HepG2 (cell line): Measurements from ENCODE around the gene POGLUT3. TPM values are rescaled to one million over a fixed set of nuclear protein-coding genes. Genes with fewer than 3 reads are reported as not detected.
A peak's percentile ranks its signal among the peaks of the same experiment; 100 is the strongest.

Experiments used
- ARNT2 ChIP-seq: sonication (generic); formaldehyde crosslinking; IDR thresholded peaks from 2 replicates; pipeline ENCODE4 v1.8.0; 2022; ENCODE audit warnings: mild to moderate bottlenecking, low read depth, missing genetic modification reagents, moderate library complexity
- ATAD3A ChIP-seq: sonication (generic); formaldehyde crosslinking; IDR thresholded peaks from 2 replicates; pipeline ENCODE4 v1.4.0; 2020; ENCODE audit warnings: missing genetic modification reagents
- ATM ChIP-seq: fragments of 450-650 bp; IDR thresholded peaks from 2 replicates; pipeline ENCODE4 v1.7.1; 2017; ENCODE audit warnings: mild to moderate bottlenecking, borderline replicate concordance
- DBP ChIP-seq: sonication (generic); formaldehyde crosslinking; IDR thresholded peaks from 2 replicates; pipeline ENCODE4 v1.4.0; 2020; ENCODE audit warnings: missing genetic modification reagents; ENCODE audit errors: not compliant biosample characterization
- DDIT3 ChIP-seq: sonication (generic); formaldehyde crosslinking; IDR thresholded peaks from 2 replicates; pipeline ENCODE4 v1.4.0; 2020; ENCODE audit warnings: mild to moderate bottlenecking, missing genetic modification reagents
- DMTF1 ChIP-seq: sonication (generic); formaldehyde crosslinking; IDR thresholded peaks from 2 replicates; pipeline ENCODE4 v1.4.0; 2020; ENCODE audit warnings: mild to moderate bottlenecking, missing genetic modification reagents
- ETV6 ChIP-seq: sonication (generic); formaldehyde crosslinking; conservative IDR thresholded peaks from 2 replicates; pipeline ENCODE4 v1.4.0; 2020; ENCODE audit warnings: missing genetic modification reagents
- FOXM1 ChIP-seq: sonication (generic); formaldehyde crosslinking; IDR thresholded peaks from 2 replicates; pipeline ENCODE4 v1.5.0; 2020; ENCODE audit warnings: missing genetic modification reagents
- PATZ1 ChIP-seq: sonication (generic); formaldehyde crosslinking; IDR thresholded peaks from 2 replicates; pipeline ENCODE4 v1.4.0; 2020; ENCODE audit warnings: missing genetic modification reagents
- RAD51 ChIP-seq: fragments of 450-650 bp; IDR thresholded peaks from 2 replicates; pipeline ENCODE4 v1.6.1; 2016; ENCODE audit warnings: borderline replicate concordance
- RBM22 ChIP-seq: fragments of 200-400 bp; formaldehyde crosslinking; optimal IDR thresholded peaks from 2 replicates; pipeline ENCODE3; 2017; ENCODE audit warnings: mild to moderate bottlenecking, low read length, moderate library complexity
- REL ChIP-seq: sonication (generic); formaldehyde crosslinking; conservative IDR thresholded peaks from 2 replicates; pipeline ENCODE4 v1.8.0; 2022; ENCODE audit warnings: mild to moderate bottlenecking, missing genetic modification reagents, moderate library complexity
- SOX5 ChIP-seq: IDR thresholded peaks from 2 replicates; pipeline ENCODE4 v1.6.1; 2016; ENCODE audit warnings: borderline replicate concordance
- TIGD3 ChIP-seq: sonication (generic); formaldehyde crosslinking; IDR thresholded peaks from 2 replicates; pipeline ENCODE4 v1.5.1; 2020; ENCODE audit warnings: mild to moderate bottlenecking, missing genetic modification reagents, borderline replicate concordance
- YEATS4 ChIP-seq: sonication (generic); formaldehyde crosslinking; IDR thresholded peaks from 2 replicates; pipeline ENCODE4 v1.4.0; 2020; ENCODE audit warnings: missing genetic modification reagents, borderline replicate concordance
- ZBTB7A ChIP-seq: sonication (generic); formaldehyde crosslinking; IDR thresholded peaks from 2 replicates; pipeline ENCODE4 v1.8.0; 2022; ENCODE audit warnings: mild to moderate bottlenecking, missing genetic modification reagents
- ZFP41 ChIP-seq: sonication (generic); formaldehyde crosslinking; IDR thresholded peaks from 2 replicates; pipeline ENCODE4 v1.4.0; 2020; ENCODE audit warnings: mild to moderate bottlenecking, missing genetic modification reagents, borderline replicate concordance
- ZNF281 ChIP-seq: sonication (generic); formaldehyde crosslinking; IDR thresholded peaks from 2 replicates; pipeline ENCODE4 v1.4.0; 2020; ENCODE audit warnings: missing genetic modification reagents, borderline replicate concordance
- ZNF326 ChIP-seq: sonication (generic); formaldehyde crosslinking; IDR thresholded peaks from 2 replicates; pipeline ENCODE4 v1.4.0; 2020; ENCODE audit warnings: missing genetic modification reagents, borderline replicate concordance
- polyA plus RNA-seq, 8 experiments: library from polyadenylated mRNA; depleted of rRNA in 3 of 8; stranded (reverse) in 7 of 8; unstranded in 1 of 8; fragments of >200 nt; fragmentation: Illumina TruSeq in 4 of 8; extraction: Trizol in 4 of 8; gene quantifications; 2 replicates each; pipeline versions ENCODE4 v1.2.1 to v1.2.3, GENCODE V29; 2011 to 2016; ENCODE audit warnings: low read depth in 4 of 8, missing spikeins in 1 of 8, mixed read lengths in 1 of 8; ENCODE audit not compliant: insufficient read depth in 1 of 8
- total RNA-seq, 5 experiments: library from RNA; depleted of rRNA; stranded (reverse); fragments of >200 nt; fragmentation: Illumina TruSeq; extraction: Trizol; gene quantifications; 2 replicates each; pipeline ENCODE4 v1.2.3, GENCODE V29; 2016; ENCODE audit warnings: low read depth in 1 of 5

POGLUT3 gene
- total and polyA plus RNA-seq, 2 of the 13 experiments (the other 11 are each of a cell fraction or from before 2014, with no cell fraction given) = 14.3 to 22.0 TPM

- no peak for TF ChIP-seq ZNF281 (CRISPR knock-in tag)
- no peak for TF ChIP-seq DDIT3
- TF ChIP-seq PATZ1 (CRISPR knock-in tag) = peak; percentile 54; the same call in 1 of the 2 replicates
- peak; percentile 79 for TF ChIP-seq DBP (CRISPR knock-in tag)
- TF ChIP-seq TIGD3 = no peak
- no peak for TF ChIP-seq ZFP41 (CRISPR knock-in tag)
- TF ChIP-seq DMTF1 (CRISPR knock-in tag) = no peak
- TF ChIP-seq RAD51 = no peak
- no peak for TF ChIP-seq ZNF326 (CRISPR knock-in tag)
- TF ChIP-seq YEATS4 (CRISPR knock-in tag) = peak; percentile 94
- 0 out of 2 replicates have a peak, but pooled peaks have one; percentile 15 for TF ChIP-seq SOX5 (CRISPR knock-in tag)
- no peak for TF ChIP-seq REL (CRISPR knock-in tag)
- no peak for TF ChIP-seq ATAD3A
- TF ChIP-seq RBM22 = no peak
- peak; percentile 72; the same call in 1 of the 2 replicates for TF ChIP-seq ZBTB7A (CRISPR knock-in tag)
- peak; percentile 40; the same call in 1 of the 2 replicates for TF ChIP-seq ETV6 (CRISPR knock-in tag)
- no peak for TF ChIP-seq FOXM1 (CRISPR knock-in tag)
- TF ChIP-seq ATM = no peak
- TF ChIP-seq ARNT2 (CRISPR knock-in tag) = 0 out of 2 replicates have a peak, but pooled peaks have one; percentile 50
Measured at GRCh38 chr11:108498046-108498815, at the start of gene POGLUT3 (continued).
